CD8-positive, alpha-beta memory T cell (primary cell): Measurements from ENCODE around the gene SYT7. TPM values are rescaled to one million over a fixed set of nuclear protein-coding genes. Genes with fewer than 3 reads are reported as not detected.

Source experiments
- CTCF ChIA-PET: fragments of 350-600 bp; sonication (Branson Sonifier 250); formaldehyde crosslinking; loops from one replicate; lab custom pipeline; 2021; ENCODE audit warnings: antibody characterized with exemption; lab: Charles Lee
- POLR2A ChIA-PET: fragments of 350-600 bp; sonication (Branson Sonifier 250); formaldehyde crosslinking; loops from one replicate; lab custom pipeline; 2021; ENCODE audit warnings: antibody characterized with exemption; lab: Charles Lee
- DNase-seq, 5 donors: peaks; one replicate each; pipeline versions ENCODE4 v3.0.0 to v3.0.0-alpha.2; 2020 to 2022; ENCODE audit warnings: mixed read lengths in 1 of 5
- H3K27ac ChIP-seq: one replicate; pipeline ENCODE4 v1.7.0; 2013; ENCODE audit warnings: low read depth, mild to moderate bottlenecking, low read length, moderate library complexity
- H3K27me3 ChIP-seq: 2 replicates; pipeline ENCODE4 v1.7.0; 2013; ENCODE audit warnings: low read length, mild to moderate bottlenecking; ENCODE audit not compliant: insufficient read depth, poor library complexity, severe bottlenecking
- H3K36me3 ChIP-seq: 2 replicates; pipeline ENCODE4 v1.7.0; 2013; ENCODE audit warnings: mild to moderate bottlenecking, low read length, moderate library complexity; ENCODE audit not compliant: insufficient read depth
- H3K4me1 ChIP-seq: 2 replicates; pipeline ENCODE4 v1.7.0; 2013; ENCODE audit warnings: mild to moderate bottlenecking, low read length, moderate library complexity; ENCODE audit not compliant: insufficient read depth
- H3K4me3 ChIP-seq: 2 replicates; pipeline ENCODE4 v1.7.0; 2013; ENCODE audit warnings: mild to moderate bottlenecking, low read length
- H3K9me3 ChIP-seq: 2 replicates; pipeline ENCODE4 v1.7.0; 2013; ENCODE audit warnings: mild to moderate bottlenecking, low read length
- H3K27ac Mint-ChIP-seq, 8 donors: one replicate each; pipeline ENCODE4 v1.8.0; 2020 to 2021; ENCODE audit warnings: mixed read lengths in 8 of 8, mild to moderate bottlenecking in 6 of 8, inconsistent platforms in 3 of 8, moderate library complexity in 3 of 8
- H3K27me3 Mint-ChIP-seq, 2 donors: one replicate each; pipeline ENCODE4 v1.8.0; 2020 to 2021; ENCODE audit warnings: mixed read lengths in 2 of 2, mild to moderate bottlenecking in 1 of 2, moderate library complexity in 1 of 2
- H3K36me3 Mint-ChIP-seq, 3 donors: one replicate each; pipeline ENCODE4 v1.8.0; 2020 to 2021; ENCODE audit warnings: mixed read lengths in 3 of 3, inconsistent platforms in 1 of 3, mild to moderate bottlenecking in 1 of 3
- H3K4me1 Mint-ChIP-seq, 3 donors: one replicate each; pipeline ENCODE4 v1.8.0; 2020 to 2021; ENCODE audit warnings: mixed read lengths in 3 of 3, inconsistent platforms in 1 of 3, mild to moderate bottlenecking in 1 of 3
- H3K4me3 Mint-ChIP-seq, 7 donors: one replicate each; pipeline ENCODE4 v1.8.0; 2020 to 2021; ENCODE audit warnings: mixed read lengths in 7 of 7, mild to moderate bottlenecking in 6 of 7, moderate library complexity in 4 of 7, inconsistent platforms in 2 of 7
- H3K9me3 Mint-ChIP-seq, 5 donors: one replicate each; pipeline ENCODE4 v1.8.0; 2020 to 2022; ENCODE audit warnings: mixed read lengths in 5 of 5, mild to moderate bottlenecking in 3 of 5, moderate library complexity in 2 of 5, inconsistent platforms in 1 of 5
- polyA plus RNA-seq: library from polyadenylated mRNA; unstranded; fragments of 300-500 nt; fragmentation: Illumina TruSeq; gene quantifications from one replicate; pipeline ENCODE4 v1.2.3, GENCODE V29; 2021
- total RNA-seq, 2 experiments: library from RNA; stranded (reverse); gene quantifications; one replicate each; pipeline ENCODE4 v1.2.3, GENCODE V29; 2021

The SYT7 gene
- total and polyA plus RNA-seq, 3 experiments from 2014 or later, result not detected

DNA sequence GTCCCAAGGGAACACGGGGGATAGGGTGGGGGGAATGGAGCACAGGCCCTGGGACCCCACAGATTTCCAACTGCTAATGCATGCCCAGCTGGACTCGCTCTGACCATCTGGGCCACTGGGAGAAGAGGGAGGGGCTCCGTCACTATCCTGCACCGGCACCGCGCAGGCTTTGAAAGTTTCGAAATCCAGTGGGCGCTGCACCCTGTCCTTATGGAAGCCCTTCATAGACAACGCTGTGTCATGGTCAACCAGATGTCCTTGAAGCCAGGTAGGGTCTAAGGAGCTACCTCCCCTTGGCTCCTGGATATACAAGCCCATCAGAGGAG lies 42.3 kb downstream of the SYT7 start:
- peaks cover 0 to 2% (median 0%) of the 10 kb centered on the region in 5 donors for H3K9me3 Mint-ChIP-seq
- no peaks in the 10 kb centered on the region for H3K36me3 ChIP-seq
- H3K27me3 ChIP-seq, result no peaks in the 10 kb centered on the region
- no peak overlapping the region for H3K27ac ChIP-seq
- H3K4me3 Mint-ChIP-seq, result no peak overlapping the region
- H3K9me3 ChIP-seq, result no peaks in the 10 kb centered on the region
- ChIA-PET POLR2A (no interaction called here), CTCF (no interaction called here)
- no peak overlapping the region for H3K27ac Mint-ChIP-seq
- no peak overlapping the region for H3K4me3 ChIP-seq
- H3K36me3 Mint-ChIP-seq, result no peaks in the 10 kb centered on the region
- DNase-seq, result no peak
- H3K27me3 Mint-ChIP-seq, result peaks cover 18 to 58% of the 10 kb centered on the region in 2 donors
- no peaks in the 10 kb centered on the region for H3K4me1 ChIP-seq
- H3K4me1 Mint-ChIP-seq, result no peaks in the 10 kb centered on the region

DNA sequence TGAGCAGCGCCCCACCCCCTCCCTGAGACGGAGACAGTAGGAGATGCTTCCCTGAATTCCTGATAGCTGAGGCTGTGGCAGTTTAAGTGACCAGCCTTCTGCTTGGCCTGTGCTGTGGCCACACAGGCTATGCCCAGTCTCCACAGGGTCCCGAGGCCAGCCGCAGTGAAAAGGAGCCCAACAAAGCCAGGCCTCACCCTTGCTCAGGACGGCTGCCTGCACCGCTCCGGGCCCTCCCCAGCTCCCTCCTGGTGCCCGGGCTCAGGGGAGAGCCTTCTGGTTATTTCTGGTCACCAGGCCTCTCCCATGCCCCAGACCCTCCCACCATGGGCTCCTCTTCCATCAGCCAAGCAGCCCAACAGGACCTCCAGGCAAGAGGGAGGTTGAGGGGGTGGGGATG lies 43.5 kb downstream of the SYT7 start:
- no peaks in the 10 kb centered on the region for H3K36me3 Mint-ChIP-seq
- Histone ChIP-seq H3K27me3 (no peaks in the 10 kb centered on the region), H3K9me3 (no peaks in the 10 kb centered on the region), H3K4me3 (no peak overlapping the region), H3K4me1 (no peaks in the 10 kb centered on the region), H3K36me3 (no peaks in the 10 kb centered on the region), H3K27ac (no peak overlapping the region)
- ChIA-PET POLR2A (no interaction called here), CTCF (no interaction called here)
- H3K27ac Mint-ChIP-seq, result no peak overlapping the region
- peaks cover 21 to 59% of the 10 kb centered on the region in 2 donors for H3K27me3 Mint-ChIP-seq
- no peak overlapping the region for H3K4me3 Mint-ChIP-seq
- no peaks in the 10 kb centered on the region for H3K4me1 Mint-ChIP-seq
- no peak for DNase-seq
- peaks cover 0 to 2% (median 0%) of the 10 kb centered on the region in 5 donors for H3K9me3 Mint-ChIP-seq

DNA sequence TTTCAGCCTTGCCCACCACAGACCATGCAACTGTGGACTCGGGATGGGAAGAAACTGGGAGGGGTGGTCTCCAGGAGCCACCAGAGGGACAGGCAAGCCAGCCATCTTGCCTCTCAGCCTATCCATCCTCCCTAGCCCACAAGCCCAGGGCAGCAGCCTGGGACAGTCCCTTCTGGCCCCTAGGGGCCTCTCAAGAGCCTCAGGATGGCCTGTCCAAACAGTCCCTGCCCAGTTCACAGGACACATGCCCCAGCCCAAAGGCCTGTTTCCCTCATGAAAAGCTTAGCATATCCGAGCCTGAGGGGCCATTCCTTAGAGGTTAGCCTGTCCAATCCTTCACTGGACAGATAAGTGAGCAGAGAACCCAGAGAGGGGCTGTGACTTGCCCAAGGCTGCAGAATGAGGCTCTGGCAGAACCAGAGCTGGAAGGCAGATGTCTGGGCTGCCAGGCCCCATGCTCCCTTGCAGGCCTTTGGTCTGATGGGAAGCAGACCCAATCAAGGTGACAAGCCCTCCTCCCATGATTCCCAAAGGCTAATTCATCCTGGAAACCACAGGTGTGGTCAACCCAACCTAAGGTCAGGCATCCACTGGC lies 44.1 kb downstream of the SYT7 start:
- no peaks in the 10 kb centered on the region for H3K36me3 ChIP-seq
- Mint-ChIP-seq H3K27ac (no peak overlapping the region), H3K9me3 (peaks cover 0 to 2% (median 0%) of the 10 kb centered on the region in 5 donors), H3K4me1 (no peaks in the 10 kb centered on the region), H3K4me3 (no peak overlapping the region), H3K27me3 (peaks cover 20 to 57% of the 10 kb centered on the region in 2 donors), H3K36me3 (no peaks in the 10 kb centered on the region)
- no peak for DNase-seq
- H3K9me3 ChIP-seq, result no peaks in the 10 kb centered on the region
- no peak overlapping the region for H3K4me3 ChIP-seq
- ChIA-PET CTCF (no interaction called here), POLR2A (no interaction called here)
- H3K4me1 ChIP-seq, result no peaks in the 10 kb centered on the region
- H3K27me3 ChIP-seq, result no peaks in the 10 kb centered on the region
- H3K27ac ChIP-seq, result no peak overlapping the region

DNA sequence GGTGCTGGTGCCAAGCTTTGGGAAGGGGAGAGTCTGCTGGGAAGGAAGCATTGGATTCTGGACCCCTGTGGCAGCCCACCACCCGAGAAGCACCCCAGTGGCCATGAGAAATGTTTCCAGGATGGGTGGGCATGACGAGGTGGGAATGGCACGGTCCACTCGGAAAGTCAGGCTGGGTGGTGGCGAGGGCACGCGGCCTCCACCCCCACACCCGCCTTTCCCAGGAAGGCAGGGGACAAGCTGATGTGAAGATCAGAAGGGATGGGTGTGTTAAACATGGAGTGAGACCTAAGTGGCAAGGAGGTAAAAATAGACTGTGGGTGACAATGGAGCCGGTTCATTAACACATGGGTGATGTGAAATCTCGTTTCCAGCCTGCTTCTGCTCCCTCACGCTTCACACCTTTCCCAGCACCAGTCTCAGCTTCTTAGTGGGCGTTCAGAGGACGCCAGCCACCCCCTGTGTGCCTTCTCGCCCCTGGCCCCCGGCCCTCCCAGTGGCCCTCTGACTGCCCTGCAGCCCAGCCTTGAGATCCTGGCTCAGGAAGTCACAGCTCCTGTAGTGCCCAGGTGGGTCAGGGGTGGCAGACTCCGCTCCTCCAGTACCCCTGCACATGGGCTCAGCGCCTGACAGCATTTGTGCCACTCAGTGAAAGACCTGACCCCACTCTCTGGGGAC lies 44.7 kb downstream of the SYT7 start:
- H3K4me1 ChIP-seq, result no peaks in the 10 kb centered on the region
- peaks cover 16 to 51% of the 10 kb centered on the region in 2 donors for H3K27me3 Mint-ChIP-seq
- H3K4me3 Mint-ChIP-seq, result no peak overlapping the region
- no peak overlapping the region for H3K27ac ChIP-seq
- peaks cover 0 to 2% (median 0%) of the 10 kb centered on the region in 5 donors for H3K9me3 Mint-ChIP-seq
- DNase-seq, result no peak
- H3K36me3 ChIP-seq, result no peaks in the 10 kb centered on the region
- H3K36me3 Mint-ChIP-seq, result no peaks in the 10 kb centered on the region
- no peak overlapping the region for H3K27ac Mint-ChIP-seq
- H3K4me1 Mint-ChIP-seq, result no peaks in the 10 kb centered on the region
- H3K27me3 ChIP-seq, result no peaks in the 10 kb centered on the region
- H3K4me3 ChIP-seq, result no peak overlapping the region
- ChIA-PET POLR2A (no interaction called here), CTCF (no interaction called here)
- H3K9me3 ChIP-seq, result no peaks in the 10 kb centered on the region

DNA sequence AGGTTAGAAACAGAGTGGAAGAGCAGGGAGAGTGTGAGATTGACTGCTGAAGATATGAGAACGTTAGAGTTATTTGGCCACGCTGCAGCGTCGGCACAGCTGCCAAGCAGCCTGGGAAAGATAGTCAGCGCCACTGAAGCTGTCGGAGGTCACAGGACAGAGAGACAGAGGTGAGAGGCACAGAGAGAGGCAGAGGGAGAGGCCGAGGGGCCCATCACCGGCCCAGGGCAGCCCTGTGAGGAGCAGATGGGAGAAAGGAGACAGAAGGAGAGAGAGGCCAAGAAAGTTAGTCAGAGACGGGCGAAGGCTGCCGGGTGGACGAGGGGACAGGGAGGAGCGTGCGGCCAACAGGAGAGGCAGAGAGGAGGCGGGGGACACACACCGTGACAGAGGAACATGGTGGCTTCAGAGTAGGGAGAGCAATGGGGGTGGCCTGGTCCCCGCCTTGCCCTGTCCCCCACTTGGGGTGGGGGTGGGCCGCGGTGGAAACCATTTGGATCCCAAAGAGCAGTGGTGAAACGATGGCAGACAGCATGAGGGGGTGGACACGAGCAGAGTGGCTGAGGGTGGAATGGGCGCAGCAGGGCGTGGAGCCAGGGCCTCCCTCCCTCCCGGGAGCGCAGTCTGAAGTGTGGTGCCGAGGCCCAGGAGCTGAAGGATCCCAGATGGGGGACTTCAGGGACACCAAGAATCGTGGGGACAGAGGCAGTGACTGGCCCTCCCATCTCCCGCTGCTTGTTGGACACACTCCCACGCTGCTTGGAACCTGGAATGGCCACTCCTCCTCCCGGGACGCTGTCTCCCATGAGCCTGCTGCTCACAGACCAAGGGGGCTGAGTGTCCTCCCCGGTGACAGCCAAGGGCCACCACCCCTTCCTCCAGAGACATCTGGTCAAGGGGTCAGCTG lies 45.7 kb downstream of the SYT7 start:
- Histone ChIP-seq H3K36me3 (no peaks in the 10 kb centered on the region), H3K9me3 (no peaks in the 10 kb centered on the region), H3K27me3 (no peaks in the 10 kb centered on the region), H3K4me3 (no peak overlapping the region), H3K27ac (no peak overlapping the region), H3K4me1 (no peaks in the 10 kb centered on the region)
- DNase-seq, result no peak
- Mint-ChIP-seq H3K27me3 (peaks cover 11 to 44% of the 10 kb centered on the region in 2 donors), H3K27ac (peak overlapping the region in 1 of 8 donors; percentile 47), H3K4me3 (no peak overlapping the region), H3K4me1 (no peaks in the 10 kb centered on the region), H3K36me3 (no peaks in the 10 kb centered on the region), H3K9me3 (peaks cover 0 to 2% (median 0%) of the 10 kb centered on the region in 5 donors)
- POLR2A ChIA-PET, result no interaction called here
- CTCF ChIA-PET, result no interaction called here

DNA sequence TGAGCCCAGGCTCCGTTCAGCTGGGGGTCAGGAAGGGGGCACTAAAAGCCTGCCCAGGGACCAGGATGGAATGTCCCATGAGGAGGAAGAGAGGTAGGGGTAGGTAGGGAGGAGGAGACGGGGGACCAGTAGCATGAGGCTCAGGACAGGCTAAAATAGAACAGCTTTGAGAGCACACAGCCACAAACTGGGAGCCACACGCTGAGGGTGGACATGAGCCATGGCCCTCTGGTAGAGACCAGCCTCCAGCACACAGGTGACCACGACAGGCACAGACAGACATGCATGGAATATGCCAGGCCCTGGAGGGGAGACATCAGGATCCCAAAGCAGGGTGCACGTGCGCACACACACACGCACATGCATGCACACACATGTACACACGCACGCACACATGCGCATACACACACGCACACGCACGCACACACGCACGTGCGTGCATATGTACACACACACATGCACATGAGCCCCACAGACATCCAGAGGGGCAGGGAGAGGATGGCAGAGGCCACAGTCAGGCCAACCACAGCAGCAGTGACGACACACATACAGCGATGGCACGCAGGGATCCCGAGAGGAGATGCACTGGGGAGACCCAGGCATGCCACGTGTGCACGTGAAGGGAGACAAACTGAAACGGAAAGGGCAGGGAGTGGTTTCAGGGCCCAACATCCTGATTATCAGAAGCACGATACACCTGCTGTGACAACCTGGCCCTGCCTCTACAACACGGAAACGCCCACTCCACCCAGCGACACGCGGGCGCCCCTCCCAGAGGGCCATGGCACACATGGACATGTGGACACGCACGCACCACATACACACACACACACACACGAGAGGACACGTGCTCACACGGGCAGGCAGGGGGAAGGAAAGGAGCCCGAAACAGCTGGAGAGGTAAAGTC lies 46.6 kb downstream of the SYT7 start:
- Mint-ChIP-seq H3K27me3 (peaks cover 11 to 39% of the 10 kb centered on the region in 2 donors), H3K36me3 (no peaks in the 10 kb centered on the region), H3K9me3 (peaks cover 0 to under 1% (median 0%) of the 10 kb centered on the region in 5 donors), H3K27ac (peak overlapping the region in 1 of 8 donors; percentile 47), H3K4me1 (no peaks in the 10 kb centered on the region), H3K4me3 (no peak overlapping the region)
- H3K4me1 ChIP-seq, result no peaks in the 10 kb centered on the region
- CTCF ChIA-PET, result no interaction called here
- no peaks in the 10 kb centered on the region for H3K27me3 ChIP-seq
- H3K36me3 ChIP-seq, result no peaks in the 10 kb centered on the region
- POLR2A ChIA-PET, result no interaction called here
- no peak overlapping the region for H3K4me3 ChIP-seq
- no peak overlapping the region for H3K27ac ChIP-seq
- no peak for DNase-seq
- no peaks in the 10 kb centered on the region for H3K9me3 ChIP-seq

DNA sequence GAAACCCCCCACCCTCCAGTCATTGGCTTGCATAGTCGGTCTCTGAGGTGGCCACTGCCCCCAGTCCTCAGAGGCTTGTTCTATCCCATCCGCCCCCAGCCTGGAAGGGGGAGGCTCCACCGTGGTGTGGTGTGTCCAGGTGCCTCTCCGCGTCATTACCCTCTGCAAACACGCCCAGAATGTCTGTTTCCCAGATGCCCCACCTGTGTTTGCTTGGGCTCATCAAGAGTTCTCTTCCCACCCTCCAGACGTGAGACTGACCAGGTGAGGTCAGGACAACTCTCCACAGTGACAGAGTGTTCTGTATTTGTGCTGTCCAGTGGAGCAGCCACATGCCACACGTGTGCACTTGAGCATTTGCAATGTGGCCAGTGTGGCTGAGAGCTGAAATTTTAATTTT lies 47.5 kb downstream of the SYT7 start:
- Mint-ChIP-seq H3K36me3 (no peaks in the 10 kb centered on the region), H3K4me3 (no peak overlapping the region), H3K4me1 (no peaks in the 10 kb centered on the region), H3K27me3 (peaks cover 9 to 37% of the 10 kb centered on the region in 2 donors), H3K9me3 (no peaks in the 10 kb centered on the region), H3K27ac (no peak overlapping the region)
- no peaks in the 10 kb centered on the region for H3K36me3 ChIP-seq
- no peak for DNase-seq
- ChIA-PET CTCF (no interaction called here), POLR2A (no interaction called here)
- no peak overlapping the region for H3K27ac ChIP-seq
- no peak overlapping the region for H3K4me3 ChIP-seq
- no peaks in the 10 kb centered on the region for H3K9me3 ChIP-seq
- H3K4me1 ChIP-seq, result no peaks in the 10 kb centered on the region
- H3K27me3 ChIP-seq, result no peaks in the 10 kb centered on the region
